ENCODE data around the gene RRP1B. TPM values are rescaled to one million over a fixed set of nuclear protein-coding genes. Genes with fewer than 3 reads are reported as not detected.

The RRP1B gene
- total and polyA plus RNA-seq, 9 of the 15 experiments (the other 6 are each of a cell fraction or from before 2014, with no cell fraction given) = 6.8 to 66.6 (median 41.9) TPM

GRCh38 chr21:43619856-43620255 is 39.5 kb upstream of the RRP1B start (continued):
- TF ChIP-seq ARID4B (CRISPR knock-in tag; IDR thresholded peaks at IDR 0.05) = no peak
- TF ChIP-seq MTA2 (IDR thresholded peaks at IDR 0.05; ENCODE audit: low read depth) = no peak
- TF ChIP-seq DDX20 (tag; IDR thresholded peaks at IDR 0.05; ENCODE audit: low read depth) = no peak
- TF ChIP-seq ZEB2 (IDR thresholded peaks at IDR 0.05) = peak; percentile 58; the same call in 1 of the 2 replicates
- no peak for TF ChIP-seq ARHGAP35 (IDR thresholded peaks at IDR 0.05; ENCODE audit: partially characterized antibody)
- no peak for TF ChIP-seq ATF2 (CRISPR knock-in tag; IDR thresholded peaks at IDR 0.05)
- TF ChIP-seq RERE (CRISPR knock-in tag; IDR thresholded peaks at IDR 0.05; ENCODE audit: borderline replicate concordance) = no peak
- no peak for TF ChIP-seq PYGO2 (tag; IDR thresholded peaks at IDR 0.05)
- no peak for TF ChIP-seq NR1H2 (CRISPR knock-in tag; IDR thresholded peaks at IDR 0.05)
- no peak for TF ChIP-seq NR2C2 (CRISPR knock-in tag; IDR thresholded peaks at IDR 0.05)
- TF ChIP-seq NR2C2 (tag; IDR thresholded peaks at IDR 0.05) = no peak
- no peak for TF ChIP-seq ZKSCAN3 (CRISPR knock-in tag; IDR thresholded peaks at IDR 0.05)
- no peak for TF ChIP-seq ZNF830 (CRISPR knock-in tag; IDR thresholded peaks at IDR 0.05)
- TF ChIP-seq ZNF232 (CRISPR knock-in tag; IDR thresholded peaks at IDR 0.05) = no peak
- peak; percentile 20 to 30 (median 30); a peak in 3 of 6 replicates for TF ChIP-seq CTCF (IDR thresholded peaks at IDR 0.05 in 2 of 3, conservative IDR thresholded peaks at IDR 0.05 in 1 of 3; ENCODE audit: insufficient read depth in 2 of 3, low read depth in 1 of 3, low read length in 3 of 3)

Data from K562 (cell line).